Kidney (tissue), 14 donors: Measurements from ENCODE around the gene FER. TPM values are rescaled to one million over a fixed set of nuclear protein-coding genes. Genes with fewer than 3 reads are reported as not detected.

ENCODE experiments used
- DNase-seq, 5 donors: peaks; one replicate each; pipeline ENCODE4 v3.0.0-alpha.2; 2013 to 2020
- FAIRE-seq: peaks from 2 replicates; lab custom pipeline; 2012; peaks lifted over from hg19 to GRCh38; lab: Jason Lieb, UNC
- H3K27ac ChIP-seq, 2 donors: one replicate each; pipeline ENCODE4 v1.7.0; 2013; ENCODE audit warnings: low read depth in 2 of 2, low read length in 2 of 2, inconsistent platforms in 1 of 2
- H3K27me3 ChIP-seq: one replicate; pipeline ENCODE4 v1.7.1; 2013; ENCODE audit warnings: low read length, inconsistent platforms; ENCODE audit not compliant: control insufficient read depth, insufficient read depth
- H3K36me3 ChIP-seq, 3 donors: one replicate each; pipeline versions ENCODE4 v1.7.0 to v1.7.1; 2013; ENCODE audit warnings: low read length in 3 of 3, control low read depth in 1 of 3, inconsistent platforms in 1 of 3; ENCODE audit not compliant: insufficient read depth in 3 of 3, control insufficient read depth in 2 of 3
- H3K4me1 ChIP-seq, 3 donors: one replicate each; pipeline versions ENCODE4 v1.7.0 to v1.7.1; 2013; ENCODE audit warnings: low read length in 3 of 3, inconsistent platforms in 1 of 3, low read depth in 1 of 3; ENCODE audit not compliant: control insufficient read depth in 2 of 3, insufficient read depth in 2 of 3
- H3K4me3 ChIP-seq, 3 donors: one replicate each; pipeline versions ENCODE4 v1.7.0 to v1.8.1; 2013; ENCODE audit warnings: low read length in 3 of 3, control low read depth in 1 of 3, inconsistent platforms in 1 of 3
- H3K9ac ChIP-seq, 3 donors: one replicate each; pipeline versions ENCODE4 v1.7.0 to v1.7.1; 2013; ENCODE audit warnings: low read length in 3 of 3, control low read depth in 1 of 3, inconsistent platforms in 1 of 3
- H3K9me3 ChIP-seq, 3 donors: one replicate each; pipeline versions ENCODE4 v1.7.0 to v1.7.1; 2013; ENCODE audit warnings: low read length in 3 of 3, control low read depth in 1 of 3, inconsistent platforms in 1 of 3; ENCODE audit not compliant: control insufficient read depth in 2 of 3, insufficient read depth in 1 of 3
- CTCF ChIP-seq: IDR thresholded peaks from 3 replicates; pipeline ENCODE4 v1.5.1; 2012; ENCODE audit warnings: mild to moderate bottlenecking, moderate library complexity, borderline replicate concordance; ENCODE audit not compliant: insufficient read depth; ENCODE audit errors: extremely low read depth
- intact Hi-C: fragments of 100-400 bp; cut with DNase I; formaldehyde crosslinking; loops from one replicate; pipeline ENCODE4 v1.11.1; 2022
- polyA plus RNA-seq: library from polyadenylated mRNA; stranded (reverse); fragments of 350-450 nt; fragmentation: Illumina TruSeq; extraction: RNeasy Lipid Tissue Mini Kit (QIAGEN cat#74804); gene quantifications from one replicate; pipeline ENCODE4 v1.2.3, GENCODE V29; 2014; ENCODE audit warnings: low read depth, low replicate concordance; ENCODE audit not compliant: insufficient read depth
- total RNA-seq: library from RNA; stranded (reverse); fragmentation: NEBNext Ultra II Directional; extraction: Animal tissue kit (Norgen Biotek cat#: 25700); gene quantifications from one replicate; pipeline ENCODE4 v1.2.1, GENCODE V29; 2021
- donor health status: control.
- donor health status: control.
- donor health status: control.
- donor health status: control.
- donor health status: control.
- donor health status: DM: yes; HTN: yes; CAD: no.
- donor health status: Normal renal cell carcinoma (clear cell type).

Gene FER
- total and polyA plus RNA-seq, 2 donors from 2014 or later = 2.1 to 38.2 TPM

- TF ChIP-seq CTCF = no peak
- intact Hi-C loops = no loop called here
- no peak overlapping the region for H3K4me3 ChIP-seq
- H3K27me3 ChIP-seq = no peaks in the 10 kb centered on the region
- DNase-seq = no peak
- H3K9me3 ChIP-seq = peaks cover 0 to 4% (median 0%) of the 10 kb centered on the region in 3 donors
- no peak overlapping the region for H3K9ac ChIP-seq
- H3K27ac ChIP-seq = no peak overlapping the region
- H3K36me3 ChIP-seq = peaks cover 0 to 3% (median 2%) of the 10 kb centered on the region in 3 donors
- FAIRE-seq = no peak
- no peaks in the 10 kb centered on the region for H3K4me1 ChIP-seq
Measured at GRCh38 chr5:108867656-108868055, 120.0 kb downstream of the FER start.

GRCh38 chr5:108869066-108869465, 121.4 kb downstream of the FER start:
- TF ChIP-seq CTCF = no peak
- FAIRE-seq = no peak
- peaks cover 0 to 4% (median 0%) of the 10 kb centered on the region in 3 donors for H3K9me3 ChIP-seq

GRCh38 chr5:108876451-108876850, 128.8 kb downstream of the FER start:
- Histone ChIP-seq H3K27me3 (no peaks in the 10 kb centered on the region), H3K27ac (no peak overlapping the region), H3K4me3 (no peak overlapping the region), H3K9ac (no peak overlapping the region), H3K9me3 (no peaks in the 10 kb centered on the region), H3K4me1 (no peaks in the 10 kb centered on the region), H3K36me3 (no peaks in the 10 kb centered on the region)
- DNase-seq = no peak
- no peak for FAIRE-seq
- intact Hi-C loops = no loop called here
- TF ChIP-seq CTCF = no peak

More at GRCh38 chr5:108869066-108869465, 121.4 kb downstream of the FER start:
- DNase-seq = no peak
- Histone ChIP-seq H3K4me1 (no peaks in the 10 kb centered on the region), H3K9ac (no peak overlapping the region), H3K36me3 (peaks cover 0 to 3% (median 2%) of the 10 kb centered on the region in 3 donors), H3K27ac (no peak overlapping the region), H3K4me3 (no peak overlapping the region), H3K27me3 (no peaks in the 10 kb centered on the region)
- intact Hi-C loops = no loop called here

GRCh38 chr5:108878756-108879155, 131.1 kb downstream of the FER start:
- Histone ChIP-seq H3K36me3 (no peaks in the 10 kb centered on the region), H3K27me3 (no peaks in the 10 kb centered on the region), H3K4me1 (no peaks in the 10 kb centered on the region), H3K27ac (no peak overlapping the region), H3K9ac (no peak overlapping the region), H3K9me3 (no peaks in the 10 kb centered on the region), H3K4me3 (no peak overlapping the region)
- intact Hi-C loops = no loop called here
- DNase-seq = no peak
- FAIRE-seq = no peak
- TF ChIP-seq CTCF = no peak
